GM19395 (cell line): ENCODE measurements around the gene TEF.
A peak's percentile ranks its signal among the peaks of the same experiment; 100 is the strongest.
"Not testable (repeated sequence)": the region's sequence is repeated elsewhere in the genome, so short reads cannot be mapped to it uniquely, and the experiment has no call there.

Experiments
- ATAC-seq: cut with Tn5 transposase; IDR thresholded peaks from one replicate; pipeline ENCODE4 v1.9.1; 2021; ENCODE audit warnings: mild to moderate bottlenecking, moderate library complexity; ENCODE audit not compliant: unreplicated experiment

Gene TEF

GRCh38 chr22:41417622-41418390, 36.1 kb downstream of the TEF start:
- no peak for ATAC-seq

GRCh38 chr22:41418717-41419116, 37.0 kb downstream of the TEF start:
- ATAC-seq = no peak

- ATAC-seq = no peak
These were observed 44.1 kb downstream of the TEF start for GRCh38 chr22:41425660-41426365.

GRCh38 chr22:41429232-41429950, 47.6 kb downstream of the TEF start:
- ATAC-seq = no peak

- ATAC-seq = no peak
These were observed 48.2 kb downstream of the TEF start for GRCh38 chr22:41429951-41430332.

- ATAC-seq = no peak
These were observed 49.9 kb downstream of the TEF start for GRCh38 chr22:41431656-41432055.

GRCh38 chr22:41433480-41433879, 51.7 kb downstream of the TEF start:
- ATAC-seq = not testable (repeated sequence)

- ATAC-seq = not testable (repeated sequence)
These were observed 52.7 kb downstream of the TEF start for GRCh38 chr22:41434361-41435003.

- ATAC-seq = no peak
These were observed 53.8 kb downstream of the TEF start for GRCh38 chr22:41435560-41435959.

- ATAC-seq = no peak
These were observed 54.8 kb downstream of the TEF start for GRCh38 chr22:41436322-41437113.

GRCh38 chr22:41437198-41437597, 55.5 kb downstream of the TEF start:
- ATAC-seq = no peak

- not testable (repeated sequence) for ATAC-seq
These were observed 58.8 kb downstream of the TEF start for GRCh38 chr22:41440511-41440910.

- no peak for ATAC-seq
These were observed 60.6 kb downstream of the TEF start for GRCh38 chr22:41442240-41442792.

GRCh38 chr22:41444360-41445128, 62.8 kb downstream of the TEF start:
- ATAC-seq = peak; percentile 49

GRCh38 chr22:41445129-41446056, 63.7 kb downstream of the TEF start:
- no peak for ATAC-seq

GRCh38 chr22:41446057-41446501, 64.3 kb downstream of the TEF start:
- ATAC-seq = no peak

GRCh38 chr22:41446639-41447434, 65.1 kb downstream of the TEF start, which contains the start of gene TOB2:
Gene TOB2, minus strand, starts transcription at chr22:41446801. Its CDS starts 9,456 bp downstream, at chr22:41437345.
- ATAC-seq = peak; percentile 36
